GM12864 (cell line): ENCODE results near the gene PTH2.
"Not testable (repeated sequence)": the region's sequence is repeated elsewhere in the genome, so short reads cannot be mapped to it uniquely, and the experiment has no call there.

Experiments
- DNase-seq: peaks from one replicate; pipeline ENCODE4 v3.0.0-alpha.2; 2011; ENCODE audit warnings: low read depth
- H3K4me3 ChIP-seq: 2 replicates; pipeline ENCODE4 v1.5.1; 2011; ENCODE audit warnings: mild to moderate bottlenecking, low read depth, low read length, control low read depth
- TF ChIP-seq, protein P1 (sequence below): IDR thresholded peaks from 2 replicates; pipeline ENCODE4 v1.5.1; 2011; ENCODE audit warnings: low read depth, mild to moderate bottlenecking, moderate library complexity, low read length, control low read depth, inconsistent platforms; ENCODE audit errors: missing control alignments

The PTH2 gene

DNA sequence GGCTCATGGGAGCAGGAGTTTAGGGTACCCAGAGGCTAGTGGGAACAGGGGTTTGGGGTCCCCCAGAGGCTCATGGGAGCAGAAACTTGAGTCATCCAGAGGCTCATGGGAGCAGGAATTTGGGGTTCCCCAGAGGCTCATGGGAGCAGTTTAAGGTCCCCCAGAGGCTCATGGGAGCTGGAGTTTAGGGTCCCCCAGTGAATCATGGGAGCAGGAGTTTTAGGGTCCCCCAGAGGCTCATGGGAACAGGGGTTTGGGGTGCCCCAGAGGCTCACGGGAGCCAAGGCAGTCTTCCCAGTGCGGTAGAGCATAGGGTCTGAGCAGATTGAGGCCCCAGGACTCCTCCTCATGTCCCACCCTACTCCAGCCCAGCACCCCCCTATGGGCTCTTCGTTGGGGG, 42.1 kb upstream of the PTH2 start:
- no peak overlapping the region for H3K4me3 ChIP-seq
- DNase-seq = no peak
- TF ChIP-seq, protein P1, sequence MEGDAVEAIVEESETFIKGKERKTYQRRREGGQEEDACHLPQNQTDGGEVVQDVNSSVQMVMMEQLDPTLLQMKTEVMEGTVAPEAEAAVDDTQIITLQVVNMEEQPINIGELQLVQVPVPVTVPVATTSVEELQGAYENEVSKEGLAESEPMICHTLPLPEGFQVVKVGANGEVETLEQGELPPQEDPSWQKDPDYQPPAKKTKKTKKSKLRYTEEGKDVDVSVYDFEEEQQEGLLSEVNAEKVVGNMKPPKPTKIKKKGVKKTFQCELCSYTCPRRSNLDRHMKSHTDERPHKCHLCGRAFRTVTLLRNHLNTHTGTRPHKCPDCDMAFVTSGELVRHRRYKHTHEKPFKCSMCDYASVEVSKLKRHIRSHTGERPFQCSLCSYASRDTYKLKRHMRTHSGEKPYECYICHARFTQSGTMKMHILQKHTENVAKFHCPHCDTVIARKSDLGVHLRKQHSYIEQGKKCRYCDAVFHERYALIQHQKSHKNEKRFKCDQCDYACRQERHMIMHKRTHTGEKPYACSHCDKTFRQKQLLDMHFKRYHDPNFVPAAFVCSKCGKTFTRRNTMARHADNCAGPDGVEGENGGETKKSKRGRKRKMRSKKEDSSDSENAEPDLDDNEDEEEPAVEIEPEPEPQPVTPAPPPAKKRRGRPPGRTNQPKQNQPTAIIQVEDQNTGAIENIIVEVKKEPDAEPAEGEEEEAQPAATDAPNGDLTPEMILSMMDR = no peak

DNA sequence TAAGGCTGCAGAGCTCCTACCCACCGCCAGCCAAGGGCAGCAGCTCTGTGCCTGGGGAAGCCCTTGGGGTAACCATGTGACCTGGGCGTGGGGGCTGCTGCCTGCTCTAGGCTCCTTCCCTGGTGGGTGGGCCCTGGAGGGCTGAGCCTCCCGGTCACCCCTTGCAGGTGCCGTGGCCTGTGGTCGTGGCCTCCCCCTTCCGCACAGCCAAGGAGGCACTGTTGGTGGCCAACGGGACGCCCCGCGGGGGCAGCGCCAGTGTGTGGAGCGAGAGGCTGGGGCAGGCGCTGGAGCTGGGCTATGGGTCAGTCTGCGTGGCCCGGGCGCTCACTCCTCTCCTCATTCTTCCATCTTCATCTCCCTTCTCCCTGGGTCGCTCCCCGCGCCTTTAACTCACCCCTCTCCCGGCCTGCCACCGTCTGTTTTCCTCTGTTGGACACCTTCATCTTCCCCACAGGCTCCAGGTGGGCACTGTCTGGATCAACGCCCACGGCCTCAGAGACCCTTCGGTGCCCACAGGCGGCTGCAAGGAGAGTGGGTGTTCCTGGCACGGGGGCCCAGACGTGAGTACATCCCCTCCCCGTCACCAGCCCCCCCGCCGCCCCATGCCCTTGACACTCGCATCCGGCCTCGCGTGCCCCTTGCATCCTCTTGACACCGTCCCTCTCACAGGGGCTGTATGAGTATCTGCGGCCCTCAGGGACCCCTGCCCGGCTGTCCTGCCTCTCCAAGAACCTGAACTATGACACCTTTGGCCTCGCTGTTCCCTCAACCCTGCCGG, 40.9 kb upstream of the PTH2 start:
- TF ChIP-seq, protein P1 = no peak
- no peak overlapping the region for H3K4me3 ChIP-seq
- DNase-seq = no peak

DNA sequence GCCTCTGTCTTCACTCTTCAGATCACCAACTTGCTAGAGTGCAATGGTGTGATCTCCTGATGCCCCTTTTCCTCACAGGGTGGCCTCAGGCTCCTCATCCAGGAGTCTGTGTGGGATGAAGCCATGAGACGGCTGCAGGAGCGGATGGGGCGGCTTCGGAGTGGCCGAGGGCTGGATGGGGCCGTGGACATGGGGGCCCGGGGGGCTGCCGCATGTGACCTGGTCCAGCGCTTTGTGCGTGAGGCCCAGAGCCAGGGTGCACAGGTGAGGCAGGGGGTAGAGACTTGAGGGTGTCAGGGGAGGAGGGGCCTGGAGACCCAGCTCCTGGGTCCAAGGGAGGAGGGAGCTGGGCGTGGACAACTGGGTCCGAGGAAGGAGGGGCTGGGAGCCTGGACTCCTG, 39.3 kb upstream of the PTH2 start:
- no peak overlapping the region for H3K4me3 ChIP-seq
- no peak for DNase-seq
- TF ChIP-seq, protein P1 = no peak

GRCh38 chr19:49461656-49462055, 38.4 kb upstream of the PTH2 start:
- TF ChIP-seq, protein P1 = no peak
- DNase-seq = no peak
- no peak overlapping the region for H3K4me3 ChIP-seq

- DNase-seq, H3K4me3 ChIP-seq: not testable (repeated sequence)
These were observed 37.9 kb upstream of the PTH2 start for GRCh38 chr19:49461130-49461529.

DNA sequence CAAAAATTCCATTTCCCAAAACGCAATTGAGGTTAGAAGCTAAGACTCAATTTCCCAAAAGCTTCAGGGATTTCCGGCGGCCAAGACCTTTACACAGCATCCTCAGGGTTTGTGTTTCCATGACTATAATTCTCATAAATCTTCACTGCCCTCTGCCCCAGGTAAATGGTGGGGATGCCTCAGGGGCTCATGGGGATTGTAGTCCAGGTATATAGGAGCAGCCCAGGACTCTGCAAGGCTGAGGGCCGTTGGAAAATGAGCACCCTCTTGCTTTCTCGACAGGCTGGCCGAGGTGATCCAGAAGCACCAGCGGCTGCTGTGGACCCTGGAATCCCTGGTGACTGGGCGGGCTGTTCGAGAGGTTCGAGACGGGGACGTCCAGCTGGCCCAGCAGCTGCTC, 36.1 kb upstream of the PTH2 start:
- no peak overlapping the region for H3K4me3 ChIP-seq
- no peak for DNase-seq
- TF ChIP-seq, protein P1 = no peak

DNA sequence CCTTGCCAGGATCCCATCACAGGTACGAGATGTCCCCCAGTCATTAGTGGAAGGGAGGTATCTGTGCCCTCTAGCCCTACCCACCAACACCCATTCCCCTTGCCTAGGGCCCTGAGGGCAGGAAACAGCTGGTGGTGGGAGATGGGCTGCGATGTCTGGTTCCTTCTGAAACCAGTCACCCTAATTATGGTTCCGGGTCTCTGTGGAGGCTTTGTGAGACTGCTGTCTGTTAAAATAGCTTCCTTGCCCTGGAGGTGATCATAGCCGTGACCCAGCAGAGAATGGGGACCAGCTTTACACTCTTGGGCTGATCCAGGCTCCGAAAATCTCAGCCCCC, 35.3 kb upstream of the PTH2 start:
- DNase-seq = no peak
- H3K4me3 ChIP-seq = no peak overlapping the region
- TF ChIP-seq, protein P1 = no peak
